Keratinocyte (primary cell): ENCODE data around the gene XRCC3. TPM values are rescaled to one million over a fixed set of nuclear protein-coding genes. Genes with fewer than 3 reads are reported as not detected.

Experiments
- DNase-seq: peaks from one replicate; pipeline ENCODE4 v3.0.0-alpha.2; 2011; ENCODE audit warnings: low read depth, missing footprints, low spot score
- FAIRE-seq: peaks from 2 replicates; lab custom pipeline; 2011; peaks lifted over from hg19 to GRCh38; lab: Jason Lieb, UNC
- H2AFZ ChIP-seq: 2 replicates; pipeline ENCODE4 v1.6.0; 2012; ENCODE audit warnings: low read length, control low read depth, inconsistent platforms; ENCODE audit not compliant: control insufficient read depth
- H3K27ac ChIP-seq: 2 replicates; pipeline ENCODE4 v1.5.1; 2011; ENCODE audit warnings: low read length; ENCODE audit not compliant: control insufficient read depth, insufficient read depth
- H3K27me3 ChIP-seq: 3 replicates; pipeline ENCODE4 v1.6.0; 2011; ENCODE audit warnings: low read length; ENCODE audit not compliant: control insufficient read depth, insufficient read depth; ENCODE audit errors: extremely low read depth
- H3K36me3 ChIP-seq, 2 experiments: 2 replicates in 1 of 2; 3 replicates in 1 of 2; pipeline ENCODE4 v1.5.1; 2011; ENCODE audit warnings: low read length in 2 of 2, mild to moderate bottlenecking in 1 of 2; ENCODE audit not compliant: control insufficient read depth in 2 of 2, insufficient read depth in 2 of 2; ENCODE audit errors: extremely low read depth in 1 of 2
- H3K4me1 ChIP-seq: 3 replicates; pipeline ENCODE4 v1.5.1; 2011; ENCODE audit warnings: low read length; ENCODE audit not compliant: control insufficient read depth, insufficient read depth; ENCODE audit errors: extremely low read depth
- H3K4me2 ChIP-seq: 3 replicates; pipeline ENCODE4 v1.6.0; 2011; ENCODE audit warnings: low read depth, low read length; ENCODE audit not compliant: control insufficient read depth, insufficient read depth; ENCODE audit errors: extremely low read depth
- H3K4me3 ChIP-seq, 3 experiments: fragments of 200-600 bp in 1 of 3; sonication (generic) in 1 of 3; 2 replicates in 2 of 3; 3 replicates in 1 of 3; pipeline ENCODE4 v1.5.1; 2011 to 2016; ENCODE audit warnings: low read length in 3 of 3, mild to moderate bottlenecking in 3 of 3, control low read depth in 2 of 3, inconsistent platforms in 1 of 3, low read depth in 1 of 3, mixed read lengths in 1 of 3, mixed run types in 1 of 3, moderate library complexity in 1 of 3; ENCODE audit not compliant: control insufficient read depth in 2 of 3, insufficient read depth in 2 of 3; ENCODE audit errors: extremely low read depth in 1 of 3
- H3K79me2 ChIP-seq: 2 replicates; pipeline ENCODE4 v1.6.0; 2012; ENCODE audit warnings: low read length; ENCODE audit not compliant: control insufficient read depth, insufficient read depth
- H3K9ac ChIP-seq: 3 replicates; pipeline ENCODE4 v1.6.0; 2011; ENCODE audit warnings: low read length; ENCODE audit not compliant: control insufficient read depth, insufficient read depth; ENCODE audit errors: extremely low read depth
- H3K9me1 ChIP-seq: 3 replicates; pipeline ENCODE4 v1.6.0; 2011; ENCODE audit warnings: low read length; ENCODE audit not compliant: control insufficient read depth, insufficient read depth; ENCODE audit errors: extremely low read depth
- H3K9me3 ChIP-seq: 2 replicates; pipeline ENCODE4 v1.5.1; 2012; ENCODE audit warnings: low read depth, low read length; ENCODE audit not compliant: control insufficient read depth
- H4K20me1 ChIP-seq: 3 replicates; pipeline ENCODE4 v1.6.0; 2011; ENCODE audit warnings: low read length; ENCODE audit not compliant: control insufficient read depth, insufficient read depth; ENCODE audit errors: extremely low read depth
- EZH2 ChIP-seq: IDR thresholded peaks from one replicate; pipeline ENCODE4 v1.6.1; 2012; ENCODE audit warnings: inconsistent platforms, mild to moderate bottlenecking, low read length, moderate library complexity
- dilution Hi-C: fragments of 300-500 bp; cut with MboI; formaldehyde crosslinking; loops from one replicate; pipeline ENCODE4 v1.7.0; 2020; ENCODE audit warnings: low sequenced_read_pairs; ENCODE audit not compliant: extremely low pct_ligation_motif_present
- polyA plus RNA-seq, 5 experiments: library from polyadenylated mRNA; depleted of rRNA in 3 of 5; stranded (reverse) in 3 of 5; stranded (forward) in 1 of 5; unstranded in 1 of 5; fragments of >200 nt; gene quantifications; 1 replicate in 1 of 5; 2 replicates in 3 of 5; 3 replicates in 1 of 5; pipeline versions ENCODE4 v1.2.1 to v1.2.3, GENCODE V29; 2011 to 2012; ENCODE audit warnings: missing spikeins in 2 of 5, low read depth in 1 of 5, low replicate concordance in 1 of 5
- TF ChIP-seq, protein P1 (sequence below), 3 experiments: IDR thresholded peaks in 1 of 3; conservative IDR thresholded peaks in 1 of 3; optimal IDR thresholded peaks in 1 of 3; 2 replicates in 2 of 3; 3 replicates in 1 of 3; pipeline versions ENCODE3 to v1.5.1; 2011; ENCODE audit warnings: low read length in 3 of 3, mild to moderate bottlenecking in 3 of 3, moderate library complexity in 2 of 3, control low read depth in 1 of 3, inconsistent platforms in 1 of 3; ENCODE audit not compliant: insufficient read depth in 2 of 3; ENCODE audit errors: extremely low read depth in 1 of 3

Gene XRCC3
- polyA plus RNA-seq, 1 donor (not counting 4 experiments of a cell fraction or from before 2014, with no cell fraction given): 21.0 TPM

DNA sequence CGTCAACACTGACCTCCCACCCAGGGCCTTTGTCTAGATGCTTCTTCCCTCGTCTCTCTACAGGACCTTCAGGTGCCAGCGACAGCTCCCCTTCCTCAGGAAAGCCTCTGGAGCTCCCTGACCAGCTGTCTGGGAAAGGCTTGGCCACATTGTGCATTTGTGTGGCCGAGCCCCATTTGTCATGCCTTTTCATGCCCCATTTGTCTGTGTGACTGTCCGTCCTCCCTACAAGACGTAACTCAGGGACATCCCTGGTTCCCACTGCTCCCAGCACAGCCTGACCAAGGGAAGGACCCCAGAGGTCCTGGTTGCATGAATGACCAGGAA is 24.2 kb upstream of the XRCC3 start:
- Histone ChIP-seq H3K9ac (no peak overlapping the region), H3K9me1 (no peaks in the 10 kb centered on the region), H4K20me1 (no peaks in the 10 kb centered on the region), H2AFZ (no peak overlapping the region), H3K4me3 (no peak overlapping the region), H3K27ac (no peak overlapping the region), H3K4me1 (no peaks in the 10 kb centered on the region), H3K36me3 (peaks cover 21 to 35% of the 10 kb centered on the region in 2 experiments), H3K4me2 (no peak overlapping the region), H3K79me2 (no peaks in the 10 kb centered on the region), H3K9me3 (no peaks in the 10 kb centered on the region), H3K27me3 (no peaks in the 10 kb centered on the region)
- DNase-seq: no peak
- FAIRE-seq: no peak
- dilution Hi-C loops: no loop called here
- TF ChIP-seq EZH2: no peak
- TF ChIP-seq, protein P1, sequence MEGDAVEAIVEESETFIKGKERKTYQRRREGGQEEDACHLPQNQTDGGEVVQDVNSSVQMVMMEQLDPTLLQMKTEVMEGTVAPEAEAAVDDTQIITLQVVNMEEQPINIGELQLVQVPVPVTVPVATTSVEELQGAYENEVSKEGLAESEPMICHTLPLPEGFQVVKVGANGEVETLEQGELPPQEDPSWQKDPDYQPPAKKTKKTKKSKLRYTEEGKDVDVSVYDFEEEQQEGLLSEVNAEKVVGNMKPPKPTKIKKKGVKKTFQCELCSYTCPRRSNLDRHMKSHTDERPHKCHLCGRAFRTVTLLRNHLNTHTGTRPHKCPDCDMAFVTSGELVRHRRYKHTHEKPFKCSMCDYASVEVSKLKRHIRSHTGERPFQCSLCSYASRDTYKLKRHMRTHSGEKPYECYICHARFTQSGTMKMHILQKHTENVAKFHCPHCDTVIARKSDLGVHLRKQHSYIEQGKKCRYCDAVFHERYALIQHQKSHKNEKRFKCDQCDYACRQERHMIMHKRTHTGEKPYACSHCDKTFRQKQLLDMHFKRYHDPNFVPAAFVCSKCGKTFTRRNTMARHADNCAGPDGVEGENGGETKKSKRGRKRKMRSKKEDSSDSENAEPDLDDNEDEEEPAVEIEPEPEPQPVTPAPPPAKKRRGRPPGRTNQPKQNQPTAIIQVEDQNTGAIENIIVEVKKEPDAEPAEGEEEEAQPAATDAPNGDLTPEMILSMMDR (optimal IDR thresholded peaks at IDR 0.05 in 1 of 3, IDR thresholded peaks at IDR 0.05 in 1 of 3, conservative IDR thresholded peaks at IDR 0.05 in 1 of 3; ENCODE audit: extremely low read depth in 1 of 3, insufficient read depth in 2 of 3, low read length in 3 of 3): no peak

DNA sequence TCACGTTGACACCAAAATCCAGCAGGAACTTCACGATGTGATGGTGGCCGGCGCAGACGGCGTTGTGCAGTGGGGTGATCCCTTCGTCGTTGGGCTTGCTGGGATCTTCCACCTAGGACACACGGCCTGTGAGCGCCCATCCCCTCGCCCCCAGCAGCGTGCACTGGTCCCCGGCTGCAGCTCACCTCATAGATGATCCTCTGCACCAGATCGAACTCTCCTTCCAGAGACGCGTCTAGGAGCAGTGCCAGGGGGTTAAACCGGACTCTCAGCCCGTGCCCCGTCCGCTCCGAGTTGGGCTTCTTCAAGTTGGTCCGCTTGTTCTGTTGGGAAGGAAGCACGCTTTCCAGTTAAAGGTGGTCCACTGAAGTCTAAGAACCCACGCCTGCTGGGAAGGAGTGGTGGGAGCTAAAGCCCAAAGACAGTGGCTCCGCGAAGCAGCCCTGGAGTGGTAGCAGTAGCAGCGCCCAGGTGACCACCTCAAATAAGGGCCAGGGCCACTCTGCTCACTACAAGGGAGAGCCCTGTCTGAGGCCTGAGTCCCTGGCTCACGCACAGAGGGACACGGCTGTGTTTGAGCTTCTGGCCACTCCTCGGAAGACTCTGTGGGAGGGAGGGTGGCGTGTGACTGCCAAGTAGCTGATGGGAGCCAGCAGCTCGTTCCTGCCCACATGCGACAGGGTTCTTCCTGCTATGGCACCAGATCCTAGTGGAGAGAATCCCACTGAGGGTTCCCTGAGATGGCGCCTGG is 23.6 kb upstream of the XRCC3 start:
- Histone ChIP-seq H3K9me3 (no peaks in the 10 kb centered on the region), H2AFZ (no peak overlapping the region), H3K4me3 (no peak overlapping the region), H3K27me3 (no peaks in the 10 kb centered on the region), H3K4me1 (peaks cover 2% of the 10 kb centered on the region), H3K79me2 (no peaks in the 10 kb centered on the region), H4K20me1 (no peaks in the 10 kb centered on the region), H3K4me2 (no peak overlapping the region), H3K27ac (no peak overlapping the region), H3K9me1 (no peaks in the 10 kb centered on the region), H3K9ac (no peak overlapping the region), H3K36me3 (peaks cover 24 to 36% of the 10 kb centered on the region in 2 experiments)
- TF ChIP-seq EZH2: no peak
- TF ChIP-seq, protein P1 (optimal IDR thresholded peaks at IDR 0.05 in 1 of 3, IDR thresholded peaks at IDR 0.05 in 1 of 3, conservative IDR thresholded peaks at IDR 0.05 in 1 of 3; ENCODE audit: extremely low read depth in 1 of 3, insufficient read depth in 2 of 3, low read length in 3 of 3): no peak
- FAIRE-seq (no peak), DNase-seq (no peak)
- dilution Hi-C loops: no loop called here
